ENCODE data around the gene DDX51.

The DDX51 gene

GRCh38 chr12:132176385-132176919, 32.3 kb upstream of the DDX51 start:
- no peaks in the 10 kb centered on the region for H3K4me1 ChIP-seq
- H3K9me3 ChIP-seq, result no peaks in the 10 kb centered on the region
- DNase-seq, result no peak
- H3K27me3 ChIP-seq, result peaks cover 92% of the 10 kb centered on the region
- TF ChIP-seq CTCF (IDR thresholded peaks at IDR 0.05; ENCODE audit: low read depth, low read length), result no peak
- no peaks in the 10 kb centered on the region for H3K36me3 ChIP-seq
- no peak overlapping the region for H3K4me3 ChIP-seq (ENCODE audit: low read depth, low read length)

GRCh38 chr12:132175496-132176384, 31.6 kb upstream of the DDX51 start:
- peaks cover 94% of the 10 kb centered on the region for H3K27me3 ChIP-seq
- no peaks in the 10 kb centered on the region for H3K9me3 ChIP-seq
- H3K4me1 ChIP-seq, result no peaks in the 10 kb centered on the region
- TF ChIP-seq CTCF (IDR thresholded peaks at IDR 0.05; ENCODE audit: low read depth, low read length), result no peak
- no peak for DNase-seq
- no peak overlapping the region for H3K4me3 ChIP-seq (ENCODE audit: low read depth, low read length)
- no peaks in the 10 kb centered on the region for H3K36me3 ChIP-seq

- DNase-seq, result no peak
- no peak for TF ChIP-seq CTCF (IDR thresholded peaks at IDR 0.05; ENCODE audit: low read depth, low read length)
- H3K4me3 ChIP-seq (ENCODE audit: low read depth, low read length), result no peak overlapping the region
- H3K36me3 ChIP-seq, result no peaks in the 10 kb centered on the region
- H3K4me1 ChIP-seq, result no peaks in the 10 kb centered on the region
- H3K27me3 ChIP-seq, result peaks cover 97% of the 10 kb centered on the region
- no peaks in the 10 kb centered on the region for H3K9me3 ChIP-seq
Measured at GRCh38 chr12:132174839-132175490, 30.8 kb upstream of the DDX51 start.

- H3K4me1 ChIP-seq, result no peaks in the 10 kb centered on the region
- H3K27me3 ChIP-seq, result peaks cover 96% of the 10 kb centered on the region
- H3K4me3 ChIP-seq (ENCODE audit: low read depth, low read length), result no peak overlapping the region
Measured at GRCh38 chr12:132174015-132174838, 30.1 kb upstream of the DDX51 start.

More at GRCh38 chr12:132174015-132174838, 30.1 kb upstream of the DDX51 start:
- Histone ChIP-seq H3K36me3 (no peaks in the 10 kb centered on the region), H3K9me3 (no peaks in the 10 kb centered on the region)
- DNase-seq, result no peak
- no peak for TF ChIP-seq CTCF (IDR thresholded peaks at IDR 0.05; ENCODE audit: low read depth, low read length)

Measured in BE2C (cell line).